BJ (cell line): ENCODE measurements around the gene ZNF629. TPM values are rescaled to one million over a fixed set of nuclear protein-coding genes. Genes with fewer than 3 reads are reported as not detected.

Experiments
- CTCF ChIA-PET: fragments of 350-600 bp; formaldehyde crosslinking; extraction: SDS; loops from one replicate; lab custom pipeline; 2021; ENCODE audit warnings: antibody characterized with exemption, inconsistent platforms; lab: Yijun Ruan, JAX
- POLR2A ChIA-PET: fragments of 300-600 bp; sonication (Branson Sonifier 250); formaldehyde crosslinking; extraction: SDS; loops from one replicate; lab custom pipeline; 2021; ENCODE audit warnings: antibody characterized with exemption; lab: Charles Lee
- DNase-seq: peaks from one replicate; pipeline ENCODE4 v3.0.0-alpha.2; 2011; ENCODE audit warnings: low read depth
- H3K27me3 ChIP-seq: 2 replicates; pipeline ENCODE4 v1.6.0; 2011; ENCODE audit warnings: low read length; ENCODE audit not compliant: control insufficient read depth, insufficient read depth
- H3K36me3 ChIP-seq: 2 replicates; pipeline ENCODE4 v1.5.1; 2011; ENCODE audit warnings: low read length; ENCODE audit not compliant: control insufficient read depth, insufficient read depth
- H3K4me3 ChIP-seq: 2 replicates; pipeline ENCODE4 v1.5.1; 2011; ENCODE audit warnings: low read depth, mild to moderate bottlenecking, control low read depth, low read length
- CTCF ChIP-seq: IDR thresholded peaks from 2 replicates; pipeline ENCODE4 v1.5.1; 2011; ENCODE audit warnings: low read depth, mild to moderate bottlenecking, control low read depth, inconsistent platforms, low read length, moderate library complexity; ENCODE audit not compliant: insufficient read depth
- polyA plus RNA-seq: library from polyadenylated mRNA; depleted of rRNA; stranded (reverse); fragments of >200 nt; gene quantifications from 2 replicates; pipeline ENCODE4 v1.2.3, GENCODE V29; 2011

ZNF629 gene
- polyA plus RNA-seq, 1 experiment: 6.0 TPM

- CTCF ChIA-PET: interaction anchor here (1.7 kb wide), 1 partner anchor 25 kb away, joined by 6 read pairs; no protein-coding TSS in a partner anchor
Measured at GRCh38 chr16:30780549-30780948, 6.5 kb downstream of the ZNF629 start.

GRCh38 chr16:30780021-30780420 is 7.0 kb downstream of the ZNF629 start:
- POLR2A ChIA-PET: interaction anchor here (0.8 kb wide), 1 partner anchor 116 kb away, joined by 5 read pairs; the partner anchor contains the start of gene CTF1
- CTCF ChIA-PET: interaction anchor here (1.7 kb wide), 1 partner anchor 25 kb away, joined by 6 read pairs; no protein-coding TSS in a partner anchor
- no peak overlapping the region for H3K4me3 ChIP-seq
- H3K36me3 ChIP-seq: peaks cover 24% of the 10 kb centered on the region
- no peak for DNase-seq
- no peaks in the 10 kb centered on the region for H3K27me3 ChIP-seq
- no peak for TF ChIP-seq CTCF

More at GRCh38 chr16:30780549-30780948, 6.5 kb downstream of the ZNF629 start:
- no peak for TF ChIP-seq CTCF
- POLR2A ChIA-PET: interaction anchor here (0.8 kb wide), 1 partner anchor 116 kb away, joined by 5 read pairs; the partner anchor contains the start of gene CTF1
- H3K27me3 ChIP-seq: no peaks in the 10 kb centered on the region
- no peak overlapping the region for H3K4me3 ChIP-seq
- no peak for DNase-seq
- peaks cover 24% of the 10 kb centered on the region for H3K36me3 ChIP-seq

- no peak for TF ChIP-seq CTCF
- no peak overlapping the region for H3K4me3 ChIP-seq
- ChIA-PET POLR2A (no interaction called here), CTCF (interaction anchor here (1.1 to 1.7 kb wide), 2 partner anchors 17 to 26 kb away, joined by 3 to 6 read pairs; no protein-coding TSS in a partner anchor)
- peaks cover 24% of the 10 kb centered on the region for H3K36me3 ChIP-seq
- H3K27me3 ChIP-seq: no peaks in the 10 kb centered on the region
- DNase-seq: no peak
Measured at GRCh38 chr16:30779596-30779995, 7.4 kb downstream of the ZNF629 start.

- H3K36me3 ChIP-seq: peaks cover 23% of the 10 kb centered on the region
- DNase-seq: no peak
- POLR2A ChIA-PET: interaction anchor here (0.5 kb wide), 1 partner anchor 246 kb away, joined by 3 read pairs; no protein-coding TSS in a partner anchor
- CTCF ChIA-PET: interaction anchor here (1.0 to 1.1 kb wide), 2 partner anchors 16 to 36 kb away, joined by 3 to 5 read pairs; no protein-coding TSS in a partner anchor
- no peaks in the 10 kb centered on the region for H3K27me3 ChIP-seq
- no peak overlapping the region for H3K4me3 ChIP-seq
- no peak for TF ChIP-seq CTCF
Measured at GRCh38 chr16:30778549-30779244, 8.3 kb downstream of the ZNF629 start.

GRCh38 chr16:30777591-30778297 is 9.3 kb downstream of the ZNF629 start:
- no peak overlapping the region for H3K4me3 ChIP-seq
- POLR2A ChIA-PET: no interaction called here
- peaks cover 18% of the 10 kb centered on the region for H3K36me3 ChIP-seq
- no peaks in the 10 kb centered on the region for H3K27me3 ChIP-seq
- TF ChIP-seq CTCF: no peak
- no peak for DNase-seq
- CTCF ChIA-PET: interaction anchor here (1.0 kb wide), 1 partner anchor 37 kb away, joined by 5 read pairs; no protein-coding TSS in a partner anchor
